Measurements from ENCODE around the gene COX4I2.

DNA sequence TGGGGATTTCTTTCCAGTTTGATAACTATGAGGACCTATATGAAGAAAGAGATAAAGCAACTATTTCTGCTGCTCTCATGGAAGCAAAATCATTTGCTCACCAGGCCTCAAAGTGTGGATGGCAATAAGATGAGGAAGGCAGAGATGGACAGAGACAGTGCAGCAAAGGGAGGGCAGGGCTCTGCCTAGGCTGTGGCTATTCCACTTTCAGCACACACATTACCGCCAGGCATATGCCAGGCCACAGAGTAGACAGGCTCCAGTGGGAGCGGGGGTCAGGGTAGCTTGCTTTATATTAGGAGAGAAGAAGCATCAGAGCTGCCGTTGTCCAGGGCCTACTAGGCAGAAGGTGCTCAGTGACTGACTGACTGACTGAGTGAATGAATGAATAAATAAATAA, 44.1 kb downstream of the COX4I2 start:
- TF ChIP-seq POLR2A (IDR thresholded peaks at IDR 0.05; ENCODE audit: low read depth, low read length) = no peak
- no peak for TF ChIP-seq TAF1 (IDR thresholded peaks at IDR 0.05; ENCODE audit: low read depth, low read length)
